Measurements from ENCODE around the gene FGF11.
"Not testable (repeated sequence)": the region's sequence is repeated elsewhere in the genome, so short reads cannot be mapped to it uniquely, and the experiment has no call there.

The FGF11 gene

DNA sequence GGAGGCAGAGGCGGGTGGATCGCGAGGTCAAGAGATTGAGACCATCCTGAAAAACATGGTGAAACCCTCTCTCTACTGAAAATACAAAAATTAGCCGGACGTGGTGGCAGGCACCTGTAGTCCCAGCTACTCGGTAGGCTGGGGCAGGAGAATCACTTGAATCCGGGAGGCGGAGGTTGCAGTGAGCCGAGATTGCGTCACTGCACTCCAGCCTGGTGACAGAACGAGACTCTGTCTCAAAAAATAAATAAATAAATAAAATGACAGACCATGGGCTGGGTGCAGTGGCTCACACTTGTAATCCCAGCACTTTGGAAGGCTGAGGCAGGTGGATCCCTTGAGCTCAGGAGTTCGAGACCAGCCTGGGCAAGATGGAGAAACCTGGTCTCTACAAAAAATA, 30.5 kb downstream of the FGF11 start:
- DNase-seq; intact Hi-C loops (cut with DNase I): not testable (repeated sequence)

DNA sequence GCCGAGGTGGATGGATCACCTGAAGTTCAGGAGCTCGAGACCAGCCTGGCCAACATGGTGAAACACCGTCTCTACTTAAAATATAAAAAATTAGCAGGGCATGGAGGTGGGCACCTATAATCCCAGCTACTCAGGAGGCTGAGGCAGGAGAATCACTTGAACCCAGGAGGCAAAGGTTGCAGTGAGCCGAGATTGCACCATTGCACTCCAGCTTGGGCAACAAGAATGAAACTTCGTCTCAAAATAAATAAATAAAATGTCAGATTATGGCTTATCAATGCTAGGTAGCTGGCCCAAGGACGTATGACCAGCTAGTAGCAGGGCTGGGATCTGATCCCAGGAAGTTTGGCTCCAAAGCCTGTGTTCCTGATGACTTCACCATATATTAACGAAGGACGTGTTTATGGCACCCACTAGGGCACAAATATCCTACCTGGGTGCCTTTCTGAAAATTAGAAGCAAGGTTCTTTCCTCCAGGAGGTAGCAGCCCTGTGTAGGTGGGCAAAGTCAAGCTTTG, 31.2 kb downstream of the FGF11 start:
- DNase-seq; intact Hi-C loops (cut with DNase I): not testable (repeated sequence)

DNA sequence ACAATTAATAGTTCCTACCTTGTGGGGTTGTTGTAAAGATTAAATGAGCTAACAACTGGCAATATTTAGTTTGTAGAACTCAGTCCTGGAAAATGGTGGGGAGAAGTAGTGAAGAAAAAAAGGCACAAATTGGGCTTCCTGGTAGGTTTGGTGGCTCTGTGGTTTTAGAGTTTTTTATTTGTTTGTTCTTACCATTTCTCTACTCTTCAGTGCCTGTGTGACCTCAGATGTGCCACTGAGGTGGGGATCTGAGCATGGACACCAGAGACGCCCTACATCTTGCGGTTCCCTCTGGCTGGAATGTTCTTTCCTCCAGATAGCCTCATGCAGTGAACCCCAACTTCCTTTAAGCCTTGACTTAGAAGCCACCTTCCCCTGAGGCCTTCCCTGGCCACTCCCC, 32.4 kb downstream of the FGF11 start:
- intact Hi-C loops (cut with DNase I): no loop called here

DNA sequence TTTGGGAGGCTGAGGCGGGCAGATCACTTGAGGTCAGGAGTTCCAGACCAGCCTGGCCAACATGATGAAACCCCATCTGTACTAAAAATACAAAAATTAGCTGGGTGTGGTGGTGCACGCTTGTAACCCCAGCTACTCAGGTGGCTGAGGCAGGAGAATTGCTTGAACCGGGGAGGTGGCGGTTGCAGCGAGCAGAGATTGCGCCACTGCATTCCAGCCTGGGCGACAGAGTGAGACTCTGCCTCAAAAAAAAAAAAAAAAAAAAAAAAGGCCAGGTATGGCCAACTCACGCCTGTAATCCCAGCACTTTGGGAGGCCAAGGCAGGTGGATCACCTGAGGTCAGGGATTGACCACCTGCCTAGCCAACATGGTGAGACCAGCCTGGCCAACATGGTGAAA, 35.5 kb downstream of the FGF11 start:
- intact Hi-C loops (cut with DNase I): loop anchor here (5.0 kb wide), 2 partner anchors 37 to 122 kb away; partner anchors contain the start of genes FGF11, KCTD11 and TMEM102
- DNase-seq: not testable (repeated sequence)

More for the DNA sequence above, 32.4 kb downstream of the FGF11 start:
- no peak for DNase-seq

DNA sequence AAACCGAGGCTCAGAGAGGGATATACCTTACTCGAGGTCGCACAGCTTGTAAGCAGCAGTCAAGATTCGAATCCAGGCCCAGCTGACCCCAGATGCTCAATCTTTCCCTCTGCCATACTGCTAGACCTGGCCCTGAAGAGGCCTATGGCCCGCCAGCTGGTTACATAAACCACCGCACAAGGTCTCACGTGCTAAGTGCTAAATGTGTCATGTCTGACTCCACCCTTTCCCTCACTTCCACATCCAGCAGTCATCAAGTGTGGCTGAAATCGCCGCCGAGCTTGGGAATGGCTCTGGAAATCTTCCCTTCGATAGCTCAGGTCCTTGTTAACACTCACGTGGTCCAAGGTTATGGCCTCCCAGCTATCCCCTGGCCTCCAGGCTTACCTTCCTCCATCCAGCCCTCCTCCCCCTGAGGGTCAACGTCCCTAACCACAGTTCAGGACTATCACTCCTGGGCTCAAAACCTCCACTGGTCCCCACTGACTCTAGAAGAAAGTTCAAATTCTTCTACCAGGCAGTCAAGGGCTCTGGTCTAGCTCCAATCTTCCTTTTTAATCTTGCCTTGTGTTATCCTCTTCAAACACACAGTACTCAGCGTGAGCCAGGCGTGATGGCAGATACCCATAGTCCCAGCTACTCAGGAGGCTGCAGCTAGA, 36.6 kb downstream of the FGF11 start:
- peak in 1 of 42 donors; percentile 44 for DNase-seq
- intact Hi-C loops (cut with DNase I): loop anchor here (5.0 kb wide), 2 partner anchors 39 to 124 kb away; partner anchors contain the start of genes FGF11, KCTD11 and TMEM102

DNA sequence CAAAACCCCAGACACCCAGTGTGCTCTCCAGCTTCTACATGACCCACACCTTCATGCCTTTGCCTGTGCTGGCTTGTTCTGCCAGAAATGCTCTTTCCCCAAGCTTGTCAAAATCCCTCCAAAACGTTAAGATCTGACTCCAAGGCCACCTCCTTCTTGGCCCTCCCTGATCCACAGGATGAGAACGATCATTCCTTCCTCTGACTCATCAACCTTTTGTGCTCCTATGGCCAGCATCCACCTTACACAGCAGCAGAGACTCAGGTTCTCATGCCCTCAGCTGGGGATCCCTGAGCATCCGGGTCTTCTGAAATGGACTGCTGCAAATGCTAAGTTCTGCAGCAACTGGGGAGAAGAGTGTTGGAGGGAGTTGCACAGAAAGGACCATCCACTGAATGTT, 37.2 kb downstream of the FGF11 start:
- intact Hi-C loops (cut with DNase I): loop anchor here (5.0 kb wide), 2 partner anchors 39 to 124 kb away; partner anchors contain the start of genes FGF11, KCTD11 and TMEM102
- no peak for DNase-seq

DNA sequence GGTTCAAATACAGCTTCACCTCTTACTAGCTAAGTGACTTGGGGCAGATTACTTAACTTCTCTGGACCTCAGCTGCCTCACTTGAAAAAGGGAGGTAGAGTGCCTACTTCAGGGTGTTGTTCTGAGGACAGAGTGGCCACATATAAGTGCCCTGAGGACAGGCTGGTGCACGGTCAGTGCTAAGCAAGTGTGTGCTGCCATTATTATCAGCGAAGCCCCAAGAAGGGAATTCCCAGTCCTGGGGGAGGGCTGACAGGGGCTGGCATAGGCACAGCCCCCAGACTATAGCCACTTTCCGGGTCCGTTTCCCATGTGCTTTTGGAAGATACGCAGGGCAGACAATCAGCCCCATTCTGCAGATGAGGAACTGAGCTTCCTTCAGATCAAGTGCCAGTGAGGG, 37.6 kb downstream of the FGF11 start:
- intact Hi-C loops (cut with DNase I): loop anchor here (5.0 kb wide), 2 partner anchors 40 to 125 kb away; partner anchors contain the start of genes FGF11, KCTD11 and TMEM102
- no peak for DNase-seq

DNA sequence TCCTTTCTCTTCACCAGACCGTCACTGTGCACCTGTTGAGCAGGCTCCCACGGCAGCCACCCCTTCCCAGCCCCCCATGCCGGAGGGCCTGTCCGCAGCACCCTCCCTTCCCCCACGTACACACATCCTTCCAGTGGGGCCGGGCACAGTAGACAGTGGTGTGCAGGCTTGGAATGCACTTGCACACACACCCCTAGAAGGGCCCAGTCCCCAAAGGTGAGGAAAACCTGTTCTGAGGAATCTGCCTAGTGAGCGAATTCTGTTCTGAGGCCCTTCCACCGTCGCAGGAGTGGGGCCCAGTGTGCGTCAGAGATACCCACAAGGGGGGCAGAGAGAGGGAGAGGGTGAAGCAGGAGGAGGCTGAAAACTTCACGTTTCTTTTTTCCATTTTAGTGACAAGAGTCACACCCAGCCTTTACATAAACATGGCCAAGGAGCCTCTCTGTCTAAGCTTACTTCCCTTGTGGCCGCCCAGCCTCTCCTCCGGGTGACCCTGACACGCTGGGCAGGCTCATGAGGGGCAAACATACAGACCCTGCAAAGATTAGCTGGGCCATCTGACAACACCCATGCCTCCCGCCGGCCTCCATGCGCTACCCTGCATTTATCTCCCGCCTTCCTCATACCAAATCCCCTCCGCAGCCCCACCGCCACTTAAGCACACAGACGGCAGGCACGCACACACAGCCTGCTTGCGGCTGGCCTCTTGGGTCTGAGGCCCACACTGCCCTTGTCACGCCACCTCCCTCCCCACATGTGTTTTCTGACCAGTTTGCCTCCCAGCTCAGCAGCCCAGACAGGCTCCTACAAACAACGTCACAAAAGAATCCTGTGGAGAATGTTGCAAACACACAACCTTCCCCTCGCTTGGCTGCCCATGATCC, 38.3 kb downstream of the FGF11 start:
- peak in 30 of 42 donors; percentile 5 to 62 (median 39) for DNase-seq
- intact Hi-C loops (cut with DNase I): loop anchor here (5.0 kb wide), 2 partner anchors 40 to 125 kb away; partner anchors contain the start of genes FGF11, KCTD11 and TMEM102

DNA sequence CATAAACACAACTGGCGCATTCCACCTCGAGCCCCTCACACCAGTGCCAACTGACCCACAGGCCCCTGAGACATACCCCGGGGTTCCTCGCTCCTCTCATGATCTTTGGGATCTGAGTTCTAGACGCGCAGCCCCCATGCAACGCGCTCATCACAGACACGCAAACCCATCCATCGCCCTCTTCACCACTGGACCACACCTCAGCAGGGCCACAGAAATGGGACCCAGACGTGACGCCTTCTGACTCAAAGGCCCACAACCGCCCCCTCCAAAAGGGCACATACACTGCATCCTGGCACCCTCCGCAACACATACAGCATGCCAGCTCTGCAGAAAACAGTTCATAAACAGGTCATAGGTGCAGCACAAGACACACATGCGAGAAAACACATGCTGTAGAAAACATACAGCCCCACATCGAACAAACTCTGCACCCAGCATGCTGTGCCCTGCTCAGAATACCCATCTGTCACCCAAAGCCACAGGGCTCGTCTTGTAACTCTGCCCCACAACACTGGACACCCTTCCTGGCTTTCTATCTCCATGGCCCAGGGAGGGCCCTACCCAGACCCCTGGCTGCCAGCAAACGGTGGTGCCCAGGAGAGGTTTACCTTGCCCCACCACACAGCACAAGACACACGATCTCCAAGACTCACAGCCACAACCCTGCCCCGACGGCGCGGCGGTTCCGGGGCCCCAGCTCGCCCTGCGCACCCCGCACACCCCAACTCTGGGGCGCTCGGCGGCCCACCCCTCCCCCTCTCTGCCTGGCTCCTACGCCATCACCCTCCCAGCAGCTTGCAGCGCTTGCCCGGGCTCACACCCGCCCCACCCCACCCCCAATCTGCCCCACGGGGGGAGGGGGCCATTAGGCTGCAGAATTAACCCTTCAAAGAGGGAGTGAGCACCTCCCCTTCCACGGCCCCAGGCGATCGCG, 39.2 kb downstream of the FGF11 start:
- intact Hi-C loops (cut with DNase I): loop anchor here (5.0 kb wide), 2 partner anchors 41 to 126 kb away; partner anchors contain the start of genes FGF11, KCTD11 and TMEM102
- DNase-seq: peak; percentile 32 to 86 (median 69)

DNA sequence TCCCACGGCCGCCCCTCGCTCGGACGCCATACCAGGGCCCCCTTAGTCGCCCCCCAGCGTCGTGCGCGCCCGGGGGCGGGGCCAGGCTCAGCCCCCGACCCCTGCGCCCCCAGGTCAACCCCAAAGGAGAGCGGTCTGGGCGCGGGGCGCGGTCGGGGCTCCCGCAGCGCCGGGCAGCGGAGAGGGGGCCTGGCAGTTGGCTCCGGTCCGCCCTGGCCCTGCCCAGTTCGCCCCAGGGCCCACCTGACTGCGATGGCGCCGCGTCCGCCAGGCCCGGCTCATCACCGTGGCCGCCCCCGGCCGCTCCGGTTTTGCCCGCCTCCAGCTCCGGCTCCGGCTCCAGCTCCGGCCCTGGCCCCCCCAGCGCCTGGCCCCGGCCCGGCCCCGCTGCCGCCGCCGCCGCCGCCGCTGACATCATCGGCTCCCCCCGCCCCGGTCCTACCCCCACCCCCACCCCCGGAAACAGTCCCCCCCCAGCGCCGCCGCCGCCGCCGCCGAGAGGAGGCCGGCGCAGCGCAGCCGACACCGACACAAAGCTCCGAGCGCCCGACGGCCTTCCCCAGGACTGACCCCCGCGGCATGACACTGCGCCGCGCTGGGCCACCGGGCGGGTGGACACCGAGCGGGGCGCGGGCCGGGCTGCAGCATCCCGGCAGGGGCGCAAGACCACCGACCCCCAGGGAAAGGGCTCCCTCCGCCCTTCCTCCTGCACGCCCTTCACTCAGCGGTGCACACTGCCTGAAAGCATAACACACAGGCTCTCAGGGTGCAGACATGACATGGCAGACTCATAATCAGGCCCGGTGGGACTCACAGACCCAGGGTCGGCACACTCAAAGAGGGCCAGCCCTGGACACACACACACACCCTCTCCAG, 40.1 kb downstream of the FGF11 start, which contains the start of gene ZBTB4:
Gene ZBTB4, minus strand, starts transcription at position 419 of the 876 bp plus-strand sequence. CDS start 12,830 bp downstream, outside the sequence.
- DNase-seq: peak in 40 of 42 donors; percentile 33 to 85 (median 70)
- intact Hi-C loops (cut with DNase I): loop anchor here (5.0 kb wide), 2 partner anchors 42 to 127 kb away; partner anchors contain the start of genes FGF11, KCTD11 and TMEM102

DNA sequence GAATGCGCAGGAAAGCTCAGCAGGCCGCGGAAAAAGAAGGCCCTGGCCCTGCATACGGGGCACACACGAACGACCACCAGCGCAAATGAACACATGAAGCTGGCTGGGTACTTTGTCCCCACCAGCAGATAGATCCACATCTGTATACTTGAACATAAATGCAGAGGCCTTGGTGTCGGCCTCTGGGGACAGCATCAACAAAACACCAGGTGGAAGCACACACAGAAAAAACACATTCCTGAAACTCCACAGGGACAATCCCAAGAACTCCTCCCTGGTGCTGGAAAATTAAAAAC, 40.7 kb downstream of the FGF11 start:
- intact Hi-C loops (cut with DNase I): no loop called here
- no peak for DNase-seq

DNA sequence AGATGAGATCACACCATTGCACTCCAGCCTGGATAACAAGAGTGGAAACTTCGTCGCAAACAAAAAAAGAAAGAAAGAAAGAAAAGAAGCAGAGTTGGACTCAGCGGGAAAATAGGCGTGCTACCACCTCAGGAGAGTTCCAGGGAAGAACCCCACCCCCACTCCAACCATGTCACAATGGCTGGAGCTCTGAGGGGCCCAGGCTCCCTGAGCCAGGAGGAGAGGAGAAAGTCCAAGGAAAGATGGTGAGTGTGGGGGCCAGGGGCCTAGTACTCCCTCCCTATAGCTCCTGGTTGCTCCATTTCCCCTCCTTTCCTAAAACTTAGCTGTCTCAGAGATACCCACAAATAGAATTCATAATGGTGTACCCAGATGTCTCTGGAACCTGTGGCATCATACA, 42.0 kb downstream of the FGF11 start, which contains the start of gene SLC35G6:
Gene SLC35G6, plus strand, starts transcription at position 172 of the 400 bp plus-strand sequence. Its CDS starts 71 bp downstream, at position 243.
- DNase-seq; intact Hi-C loops (cut with DNase I): not testable (repeated sequence)

DNA sequence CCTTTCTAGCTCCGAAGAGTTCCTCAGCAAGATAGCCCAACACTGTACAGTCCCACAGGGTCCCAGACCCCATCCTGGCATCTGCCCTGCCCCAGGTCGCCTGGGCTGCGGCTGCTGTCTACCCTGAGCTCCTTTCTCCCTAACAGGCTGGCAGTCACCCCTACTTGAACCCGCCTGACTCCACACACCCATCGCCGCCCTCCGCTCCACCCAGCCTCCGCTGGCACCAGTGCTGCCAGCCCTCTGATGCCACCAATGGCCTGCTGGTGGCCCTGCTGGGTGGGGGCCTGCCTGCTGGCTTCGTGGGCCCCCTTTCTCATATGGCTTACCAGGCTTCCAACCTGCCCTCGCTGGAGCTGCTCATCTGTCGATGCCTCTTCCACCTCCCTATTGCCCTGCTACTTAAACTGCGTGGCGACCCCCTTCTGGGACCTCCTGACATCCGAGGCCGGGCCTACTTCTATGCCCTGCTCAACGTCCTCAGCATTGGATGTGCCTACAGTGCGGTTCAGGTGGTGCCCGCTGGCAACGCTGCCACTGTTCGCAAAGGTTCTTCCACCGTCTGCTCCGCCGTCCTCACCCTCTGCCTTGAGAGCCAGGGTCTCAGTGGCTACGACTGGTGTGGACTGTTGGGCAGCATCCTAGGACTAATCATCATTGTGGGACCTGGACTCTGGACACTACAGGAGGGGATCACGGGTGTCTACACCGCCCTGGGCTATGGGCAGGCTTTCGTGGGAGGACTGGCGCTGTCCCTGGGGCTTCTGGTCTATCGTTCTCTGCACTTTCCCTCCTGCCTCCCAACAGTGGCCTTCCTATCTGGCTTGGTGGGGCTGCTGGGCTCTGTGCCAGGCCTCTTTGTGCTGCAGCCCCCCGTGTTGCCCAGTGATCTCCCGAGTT, 42.8 kb downstream of the FGF11 start:
- DNase-seq; intact Hi-C loops (cut with DNase I): not testable (repeated sequence)

DNA sequence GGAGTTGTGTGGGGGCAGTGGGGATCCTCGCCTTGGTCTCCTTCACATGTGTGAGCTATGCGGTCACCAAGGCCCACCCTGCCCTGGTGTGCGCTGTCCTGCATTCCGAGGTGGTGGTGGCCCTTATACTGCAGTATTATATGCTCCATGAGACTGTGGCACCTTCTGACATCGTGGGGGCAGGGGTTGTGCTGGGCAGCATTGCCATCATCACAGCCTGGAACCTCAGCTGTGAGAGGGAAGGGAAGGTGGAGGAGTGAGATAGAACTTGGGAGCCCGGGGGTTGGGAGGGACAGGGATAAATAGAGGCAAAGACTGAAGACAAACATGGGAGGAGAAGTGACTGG, 43.4 kb downstream of the FGF11 start:
- intact Hi-C loops (cut with DNase I); DNase-seq: not testable (repeated sequence)

DNA sequence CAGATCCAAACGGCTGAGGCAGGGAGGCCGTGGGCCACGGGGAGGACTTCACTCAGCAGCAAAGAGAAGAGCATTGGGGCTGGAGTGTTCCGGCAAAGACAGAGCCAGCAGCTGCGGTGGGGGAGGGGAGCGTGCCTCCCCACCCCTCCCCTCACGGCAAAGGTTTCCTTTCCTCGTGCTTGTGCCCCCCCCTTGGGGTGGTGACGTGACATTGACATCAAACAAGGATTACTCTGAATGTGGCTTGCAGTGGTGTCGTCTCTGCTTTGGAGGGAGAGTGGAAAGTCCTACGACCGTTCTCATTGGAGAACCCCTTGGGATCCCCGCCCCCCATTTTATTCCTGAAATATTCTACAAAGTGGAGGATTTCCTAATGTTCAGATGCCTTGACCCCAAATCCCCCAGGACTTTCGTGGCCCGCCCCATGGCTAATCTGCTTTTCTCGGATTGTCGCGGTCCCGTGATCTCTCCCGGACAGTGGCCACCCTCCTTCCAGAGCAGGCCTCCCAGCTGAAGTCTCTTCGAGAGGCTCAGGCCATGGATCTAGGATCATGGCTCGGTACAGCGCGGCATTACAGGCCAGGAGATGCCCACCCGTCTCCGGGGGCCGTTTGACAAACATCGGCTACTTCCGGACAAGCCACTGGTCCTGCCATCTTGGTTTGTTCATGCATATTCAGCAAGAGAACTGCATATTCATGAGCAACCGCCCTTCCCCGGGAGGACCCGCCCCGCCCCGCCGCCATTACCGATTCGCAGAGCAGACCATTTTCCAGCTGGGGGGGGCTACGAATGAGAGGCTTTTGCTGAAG, 44.1 kb downstream of the FGF11 start:
- intact Hi-C loops (cut with DNase I): no loop called here
- peak; percentile 85 to 98 (median 96) for DNase-seq

All from head of caudate nucleus (tissue), 42 donors.